Prostate gland (tissue), 2 donors: ENCODE results near the gene JARID2. TPM values are rescaled to one million over a fixed set of nuclear protein-coding genes. Genes with fewer than 3 reads are reported as not detected.

Experiments used
- DNase-seq: peaks from one replicate; pipeline ENCODE4 v3.0.0-alpha.2; 2019; ENCODE audit warnings: low spot score
- H3K27ac ChIP-seq, 2 donors: fragments of 200-600 bp; sonication (generic); 2 replicates each; pipeline ENCODE4 v1.5.1; 2017 to 2019
- H3K27me3 ChIP-seq: fragments of 200-600 bp; sonication (generic); replicated peaks from 2 replicates; pipeline ENCODE4 v1.5.1; 2019; ENCODE audit not compliant: insufficient read depth
- H3K36me3 ChIP-seq, 2 donors: fragments of 200-600 bp; sonication (generic); 1 replicate in 1 of 2; 2 replicates in 1 of 2; pipeline versions ENCODE4 v1.5.1 to v1.8.1; 2017 to 2019
- H3K4me1 ChIP-seq: fragments of 200-600 bp; sonication (generic); replicated peaks from 2 replicates; pipeline ENCODE4 v1.5.1; 2019
- H3K4me3 ChIP-seq, 2 donors: fragments of 200-600 bp; sonication (generic); 2 replicates each; pipeline ENCODE4 v1.5.1; 2017 to 2019
- H3K9me3 ChIP-seq: fragments of 200-600 bp; sonication (generic); 2 replicates; pipeline ENCODE4 v1.5.1; 2017
- POLR2A ChIP-seq: fragments of 450-650 bp; IDR thresholded peaks from one replicate; pipeline ENCODE4 v1.6.1; 2016; ENCODE audit warnings: antibody characterized with exemption, mild to moderate bottlenecking
- POLR2AphosphoS5 ChIP-seq: sonication (generic); formaldehyde crosslinking; IDR thresholded peaks from one replicate; pipeline ENCODE4 v1.6.1; 2017; ENCODE audit warnings: antibody characterized with exemption
- WGBS: methylation state at CpG from one replicate; pipeline ENCODE4 v1.1.5; 2018; 5-methylcytosine and 5-hydroxymethylcytosine counted together
- intact Hi-C: fragments of 100-400 bp; cut with DNase I; formaldehyde crosslinking; loops from one replicate; pipeline ENCODE4 v1.14.2; 2022
- total RNA-seq, 2 donors: library from RNA; depleted of rRNA; stranded (reverse); fragments of >200 nt; gene quantifications; one replicate each; pipeline ENCODE4 v1.1.0, GENCODE V29; 2016
- TF ChIP-seq, protein P1 (sequence below), 4 experiments: fragments of 200-600 bp in 2 of 4; fragments of 450-650 bp in 2 of 4; sonication (generic) in 2 of 4; IDR thresholded peaks; 1 replicate in 3 of 4; 2 replicates in 1 of 4; pipeline ENCODE4 v1.5.1; 2016 to 2019; ENCODE audit warnings: antibody characterized with exemption in 4 of 4, mild to moderate bottlenecking in 2 of 4, moderate library complexity in 2 of 4

Gene JARID2
- total RNA-seq, 2 donors from 2014 or later = 7.7 to 35.4 TPM

DNA sequence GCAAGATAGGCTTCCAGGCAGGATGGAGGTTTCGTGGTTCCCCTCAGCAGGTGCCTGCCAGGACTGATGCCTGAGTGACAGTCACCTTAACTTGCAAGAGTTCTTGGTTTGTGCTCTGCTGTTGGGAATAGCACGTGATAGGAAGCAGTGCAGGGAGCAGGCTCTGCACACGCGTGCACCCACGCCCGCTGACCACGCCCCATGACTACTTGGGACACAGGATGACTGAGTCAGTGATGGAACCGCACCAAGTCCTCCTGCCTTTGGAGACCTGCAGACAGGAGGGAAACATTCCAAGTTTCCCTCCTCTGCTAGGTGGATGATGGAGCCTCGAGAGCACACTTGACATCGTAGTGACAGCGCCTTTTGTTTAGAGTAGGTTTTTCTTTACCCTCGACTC is 252.8 kb downstream of the JARID2 start:
- Histone ChIP-seq H3K9me3 (no peaks in the 10 kb centered on the region), H3K4me3 (no peak overlapping the region), H3K27me3 (no peaks in the 10 kb centered on the region), H3K4me1 (no peaks in the 10 kb centered on the region), H3K27ac (no peak overlapping the region), H3K36me3 (no peaks in the 10 kb centered on the region)
- intact Hi-C loops = no loop called here
- TF ChIP-seq POLR2A (no peak), POLR2AphosphoS5 (no peak)
- TF ChIP-seq, protein P1, sequence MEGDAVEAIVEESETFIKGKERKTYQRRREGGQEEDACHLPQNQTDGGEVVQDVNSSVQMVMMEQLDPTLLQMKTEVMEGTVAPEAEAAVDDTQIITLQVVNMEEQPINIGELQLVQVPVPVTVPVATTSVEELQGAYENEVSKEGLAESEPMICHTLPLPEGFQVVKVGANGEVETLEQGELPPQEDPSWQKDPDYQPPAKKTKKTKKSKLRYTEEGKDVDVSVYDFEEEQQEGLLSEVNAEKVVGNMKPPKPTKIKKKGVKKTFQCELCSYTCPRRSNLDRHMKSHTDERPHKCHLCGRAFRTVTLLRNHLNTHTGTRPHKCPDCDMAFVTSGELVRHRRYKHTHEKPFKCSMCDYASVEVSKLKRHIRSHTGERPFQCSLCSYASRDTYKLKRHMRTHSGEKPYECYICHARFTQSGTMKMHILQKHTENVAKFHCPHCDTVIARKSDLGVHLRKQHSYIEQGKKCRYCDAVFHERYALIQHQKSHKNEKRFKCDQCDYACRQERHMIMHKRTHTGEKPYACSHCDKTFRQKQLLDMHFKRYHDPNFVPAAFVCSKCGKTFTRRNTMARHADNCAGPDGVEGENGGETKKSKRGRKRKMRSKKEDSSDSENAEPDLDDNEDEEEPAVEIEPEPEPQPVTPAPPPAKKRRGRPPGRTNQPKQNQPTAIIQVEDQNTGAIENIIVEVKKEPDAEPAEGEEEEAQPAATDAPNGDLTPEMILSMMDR (IDR thresholded peaks at IDR 0.05) = no peak
- DNase-seq = no peak
- 88% methylated on average over 12 of the region's 12 CpGs for WGBS

DNA sequence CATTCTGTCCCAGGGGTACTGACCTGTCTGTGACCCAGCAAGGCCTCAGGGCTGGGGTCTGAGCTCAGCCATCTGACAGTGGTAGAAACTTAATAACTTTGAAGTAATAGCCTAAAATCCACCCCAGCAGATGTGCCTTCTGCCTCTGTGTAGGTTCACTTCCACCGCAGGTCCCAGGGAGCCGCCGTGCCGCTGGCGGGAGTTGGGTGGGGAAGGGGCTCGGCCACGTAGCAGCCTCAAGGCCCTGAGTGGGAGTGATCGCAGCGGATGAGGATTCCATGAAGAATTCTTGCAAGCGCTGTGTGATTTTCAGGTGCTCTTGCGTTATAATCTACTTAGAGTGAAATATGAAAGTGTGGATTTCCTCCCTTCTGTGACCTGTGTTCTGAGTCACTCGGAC is 253.3 kb downstream of the JARID2 start:
- Histone ChIP-seq H3K9me3 (no peaks in the 10 kb centered on the region), H3K36me3 (no peaks in the 10 kb centered on the region), H3K4me1 (peaks cover 3% of the 10 kb centered on the region), H3K27ac (no peak overlapping the region), H3K4me3 (no peak overlapping the region), H3K27me3 (no peaks in the 10 kb centered on the region)
- TF ChIP-seq POLR2AphosphoS5 (no peak), POLR2A (no peak)
- TF ChIP-seq, protein P1 (IDR thresholded peaks at IDR 0.05) = no peak
- DNase-seq = no peak
- intact Hi-C loops = no loop called here
- 95% methylated on average over 12 of the region's 12 CpGs for WGBS

DNA sequence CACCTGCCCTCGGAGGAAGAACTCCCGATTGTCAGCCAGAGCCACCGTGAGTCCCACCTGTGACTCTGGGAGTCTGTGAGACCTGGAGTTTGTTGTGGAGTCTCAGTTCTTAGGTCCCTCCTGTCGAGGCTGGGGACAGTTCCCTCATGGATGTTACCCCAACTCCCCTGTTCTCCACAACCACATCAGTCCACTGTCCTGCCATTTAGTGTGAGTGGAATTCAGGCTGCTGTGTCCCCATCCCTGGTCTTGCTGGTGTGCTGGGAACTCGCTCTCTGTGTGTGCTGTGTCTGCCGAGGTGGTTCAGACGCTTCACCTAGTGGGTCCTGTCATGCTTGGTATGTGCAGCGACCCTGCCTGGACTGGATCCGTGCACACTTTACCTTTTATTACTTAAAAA is 253.7 kb downstream of the JARID2 start:
- DNase-seq = no peak
- no peak overlapping the region for H3K27ac ChIP-seq
- no peaks in the 10 kb centered on the region for H3K36me3 ChIP-seq
- 92% methylated on average over 9 of the region's 9 CpGs for WGBS
- TF ChIP-seq, protein P1 (IDR thresholded peaks at IDR 0.05) = no peak
- TF ChIP-seq POLR2A (no peak), POLR2AphosphoS5 (no peak)
- no peaks in the 10 kb centered on the region for H3K9me3 ChIP-seq
- intact Hi-C loops = no loop called here
- no peak overlapping the region for H3K4me3 ChIP-seq
- H3K27me3 ChIP-seq = no peaks in the 10 kb centered on the region
- H3K4me1 ChIP-seq = peaks cover 8% of the 10 kb centered on the region

DNA sequence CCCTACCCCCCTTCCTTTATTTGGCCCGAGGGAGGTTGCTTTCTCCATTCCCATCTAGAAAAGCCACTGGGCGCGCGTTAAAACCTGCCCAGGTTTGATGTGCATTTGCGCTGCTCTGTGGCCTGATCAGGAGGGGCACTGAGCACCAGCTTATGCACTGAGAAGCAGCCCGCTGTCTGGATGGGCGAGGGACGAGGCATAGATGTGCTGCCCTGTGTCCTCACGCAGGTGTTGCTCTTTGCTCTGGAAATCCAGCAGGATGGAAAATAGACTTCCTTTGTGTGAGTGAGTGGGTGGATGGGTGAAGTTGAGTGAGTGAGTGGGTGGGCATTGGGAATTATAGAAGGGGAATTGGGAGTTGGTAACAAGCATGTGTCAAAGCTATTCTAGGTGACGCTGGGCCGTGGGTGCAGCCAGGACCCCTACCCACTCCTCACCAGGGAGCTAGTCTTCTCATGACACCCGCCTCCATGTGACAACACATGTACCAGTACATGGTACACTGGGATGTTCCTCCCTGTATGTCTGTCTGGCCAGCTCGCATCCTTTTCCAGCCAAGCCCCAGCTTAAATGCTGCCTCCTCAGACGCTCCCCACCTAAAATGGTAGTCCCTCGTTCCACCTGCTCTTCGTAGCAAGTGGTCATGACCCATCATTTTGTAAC is 254.3 kb downstream of the JARID2 start:
- Histone ChIP-seq H3K4me3 (no peak overlapping the region), H3K4me1 (peaks cover 10% of the 10 kb centered on the region), H3K9me3 (no peaks in the 10 kb centered on the region), H3K27me3 (no peaks in the 10 kb centered on the region), H3K36me3 (no peaks in the 10 kb centered on the region), H3K27ac (no peak overlapping the region)
- intact Hi-C loops = loop anchor here (5.0 kb wide), 1 partner anchor 122 kb away; no protein-coding TSS in a partner anchor
- no peak for DNase-seq
- WGBS = 94% methylated on average over 16 of the region's 16 CpGs
- TF ChIP-seq POLR2A (no peak), POLR2AphosphoS5 (no peak)
- TF ChIP-seq, protein P1 (IDR thresholded peaks at IDR 0.05) = no peak
